Measurements from ENCODE around the gene PDIA2. TPM values are rescaled to one million over a fixed set of nuclear protein-coding genes. Genes with fewer than 3 reads are reported as not detected.

The PDIA2 gene
- total RNA-seq, 1 experiment from 2014 or later = not detected

DNA sequence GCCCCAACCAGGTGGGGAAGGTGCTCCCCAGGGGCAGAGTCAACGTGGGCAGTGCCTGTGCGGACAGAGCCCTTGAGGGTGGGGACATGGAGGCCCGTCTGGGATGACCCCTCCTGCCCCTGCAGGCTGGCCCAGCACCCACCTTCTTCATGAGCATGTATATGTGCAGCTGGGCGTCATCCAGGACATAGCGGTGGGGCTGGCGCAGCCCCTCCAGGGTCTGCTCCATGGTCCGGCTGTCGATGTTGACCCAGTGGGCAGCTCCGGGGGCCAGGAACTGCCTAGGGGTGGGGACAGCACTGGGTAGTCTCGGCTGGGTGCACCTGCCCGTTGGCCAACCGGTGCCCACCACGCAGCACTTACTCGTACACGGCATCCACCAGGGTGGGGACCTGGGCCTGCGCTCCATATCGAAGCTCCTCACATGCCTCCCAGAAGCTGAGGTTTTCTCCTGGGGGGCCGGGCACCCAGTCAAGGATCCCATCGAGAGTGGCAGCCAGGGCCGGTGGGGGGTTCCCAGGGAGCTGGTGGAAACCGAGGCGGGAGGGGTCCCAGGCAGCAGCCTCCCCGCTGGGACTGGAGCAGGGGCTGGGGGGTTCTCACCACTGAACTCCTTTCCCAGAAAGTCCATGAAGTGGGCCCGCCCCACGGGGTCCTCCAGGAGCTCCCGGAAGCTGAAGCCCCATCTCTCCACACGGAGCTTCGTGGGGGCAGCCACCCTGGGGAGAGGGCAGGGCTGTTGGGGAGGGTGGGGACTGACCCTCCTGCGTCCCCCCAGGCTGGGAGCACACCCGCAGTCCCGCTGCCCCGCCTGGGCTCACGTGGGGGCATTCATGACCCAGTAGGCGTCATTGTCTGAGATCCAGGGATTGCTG lies 12.3 kb upstream of the PDIA2 start:
- no peaks in the 10 kb centered on the region for H3K27me3 ChIP-seq (ENCODE audit: low read length)
- H3K9ac ChIP-seq (ENCODE audit: low read length) = no peak overlapping the region
- ATAC-seq (no peak), DNase-seq (no peak)
- no peak overlapping the region for H3K4me2 ChIP-seq (ENCODE audit: low read length)
- H3K4me3 ChIP-seq (ENCODE audit: low read length) = no peak overlapping the region
- no peaks in the 10 kb centered on the region for H3K9me3 ChIP-seq (ENCODE audit: low read length)
- ChIA-PET POLR2A (ENCODE audit: unreplicated experiment) (no interaction called here), CTCF (no interaction called here)
- no peak for TF ChIP-seq EZH2phosphoT487 (IDR thresholded peaks at IDR 0.05; ENCODE audit: borderline replicate concordance, low read length)
- no peak for TF ChIP-seq EZH2 (IDR thresholded peaks at IDR 0.05; ENCODE audit: low read length, unreplicated experiment)
- TF ChIP-seq CTCF (conservative IDR thresholded peaks at IDR 0.05; ENCODE audit: low read depth, low read length) = no peak
- no peaks in the 10 kb centered on the region for H3F3A ChIP-seq (ENCODE audit: low read length, unreplicated experiment)
- H2AFZ ChIP-seq (ENCODE audit: low read length) = no peak overlapping the region
- intact Hi-C loops (cut with micrococcal nuclease) = no loop called here
- no peaks in the 10 kb centered on the region for H3K4me1 ChIP-seq (ENCODE audit: insufficient read depth, low read length)
- no peaks in the 10 kb centered on the region for H4K20me1 ChIP-seq (ENCODE audit: low read length)
- H3K36me3 ChIP-seq (ENCODE audit: low read depth, low read length) = no peaks in the 10 kb centered on the region
- no TSS peak for BruUV-seq (replicated peaks)
- H3K9me2 ChIP-seq (replicated peaks; ENCODE audit: low read length) = no peaks in the 10 kb centered on the region
- no peak overlapping the region for H3K27ac ChIP-seq (ENCODE audit: low read length)
- no peaks in the 10 kb centered on the region for H3K79me2 ChIP-seq (ENCODE audit: low read length)

DNA sequence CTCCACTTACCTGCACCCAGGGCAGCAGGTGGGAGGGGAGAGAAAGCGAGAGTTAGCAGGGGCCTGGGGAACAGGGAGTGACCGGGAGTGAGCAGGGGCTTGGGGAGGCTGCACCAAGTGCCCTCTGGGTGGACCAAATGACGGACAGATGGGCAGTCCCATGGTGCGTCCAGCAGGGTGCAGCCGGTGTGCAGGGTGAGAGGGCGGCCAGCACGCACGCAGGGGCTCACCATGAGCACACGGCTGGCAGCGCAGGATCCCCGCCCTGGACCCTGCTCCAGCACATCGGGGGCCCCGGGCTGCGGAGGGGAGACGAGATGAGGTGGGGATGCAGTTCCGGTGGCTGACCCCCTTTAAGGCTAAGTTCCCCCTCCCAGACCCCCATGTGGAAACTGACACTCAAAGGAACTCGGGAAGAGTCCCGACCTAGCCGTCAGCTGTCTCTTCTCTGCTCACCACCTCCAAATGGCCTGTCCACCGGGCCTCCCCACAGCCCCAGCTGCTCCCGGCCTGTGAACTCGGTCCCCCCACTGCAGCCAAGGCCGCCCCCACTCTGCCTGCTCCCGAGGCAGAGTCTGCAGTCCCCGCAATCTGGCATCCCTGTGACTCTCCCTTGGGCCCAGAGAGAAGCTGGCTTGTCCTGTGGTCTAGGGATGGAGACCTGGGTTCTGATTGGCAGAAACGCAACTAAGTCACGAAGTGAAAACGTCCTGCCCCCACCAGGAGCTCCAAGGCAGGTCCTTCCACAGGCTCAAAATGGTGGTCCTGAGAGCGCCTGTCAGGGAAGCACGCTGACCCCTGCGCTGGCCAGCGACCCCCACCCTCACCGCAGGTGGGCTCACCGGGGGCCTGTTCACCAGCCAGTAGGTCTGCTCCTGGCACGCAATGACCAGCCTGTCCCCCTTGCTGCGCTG lies 10.1 kb upstream of the PDIA2 start:
- H3K4me3 ChIP-seq (ENCODE audit: low read length) = no peak overlapping the region
- POLR2A ChIA-PET (ENCODE audit: unreplicated experiment) = no interaction called here

More for the DNA sequence above, 10.1 kb upstream of the PDIA2 start:
- no peaks in the 10 kb centered on the region for H4K20me1 ChIP-seq (ENCODE audit: low read length)
- no peaks in the 10 kb centered on the region for H3F3A ChIP-seq (ENCODE audit: low read length, unreplicated experiment)
- no peak overlapping the region for H2AFZ ChIP-seq (ENCODE audit: low read length)
- no TSS peak for BruUV-seq (replicated peaks)
- H3K79me2 ChIP-seq (ENCODE audit: low read length) = no peaks in the 10 kb centered on the region
- CTCF ChIA-PET = no interaction called here
- H3K9ac ChIP-seq (ENCODE audit: low read length) = no peak overlapping the region
- H3K36me3 ChIP-seq (ENCODE audit: low read depth, low read length) = no peaks in the 10 kb centered on the region
- no peaks in the 10 kb centered on the region for H3K4me1 ChIP-seq (ENCODE audit: insufficient read depth, low read length)
- no peak overlapping the region for H3K4me2 ChIP-seq (ENCODE audit: low read length)
- TF ChIP-seq EZH2 (IDR thresholded peaks at IDR 0.05; ENCODE audit: low read length, unreplicated experiment) (no peak), EZH2phosphoT487 (IDR thresholded peaks at IDR 0.05; ENCODE audit: borderline replicate concordance, low read length) (no peak), CTCF (conservative IDR thresholded peaks at IDR 0.05; ENCODE audit: low read depth, low read length) (no peak)
- H3K9me2 ChIP-seq (replicated peaks; ENCODE audit: low read length) = no peaks in the 10 kb centered on the region
- no peaks in the 10 kb centered on the region for H3K9me3 ChIP-seq (ENCODE audit: low read length)
- DNase-seq = no peak
- no peaks in the 10 kb centered on the region for H3K27me3 ChIP-seq (ENCODE audit: low read length)
- no peak overlapping the region for H3K27ac ChIP-seq (ENCODE audit: low read length)
- intact Hi-C loops (cut with micrococcal nuclease) = no loop called here
- no peak for ATAC-seq

Data from PC-3 (cell line).